Measurements from ENCODE around the gene PRKAB1. TPM values are rescaled to one million over a fixed set of nuclear protein-coding genes. Genes with fewer than 3 reads are reported as not detected.

Gene PRKAB1
- total RNA-seq, 1 experiment from 2014 or later: 37.3 TPM

DNA sequence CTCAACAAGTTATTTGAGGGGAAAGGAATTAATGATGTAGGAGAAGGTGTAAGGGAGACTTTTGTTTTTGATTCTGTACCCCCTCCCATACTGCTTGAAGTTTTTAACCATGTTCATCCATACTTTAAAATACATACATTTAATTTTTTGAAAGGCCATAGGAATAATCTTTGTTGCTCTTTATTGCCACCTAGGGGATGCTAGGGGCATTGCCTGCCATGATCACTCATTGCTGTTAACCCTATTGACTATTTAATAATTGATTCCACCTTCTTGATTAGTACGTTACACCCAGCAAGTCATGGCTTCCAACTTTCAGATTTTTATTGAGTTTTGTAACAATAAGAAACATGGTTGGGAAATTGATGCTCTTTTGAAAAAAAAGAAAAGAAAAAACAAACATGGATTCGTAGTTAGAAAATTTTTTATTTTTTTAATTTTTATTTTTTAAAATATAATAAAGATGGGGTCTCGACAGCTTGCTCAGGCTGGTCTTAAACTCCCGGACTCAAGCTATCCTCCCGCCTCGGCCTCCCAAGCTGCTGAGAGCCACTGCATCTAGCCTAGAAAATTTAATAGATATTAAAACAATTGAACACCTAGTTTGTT lies 8.5 kb upstream of the PRKAB1 start:
- no peaks in the 10 kb centered on the region for H3K36me3 Mint-ChIP-seq (ENCODE audit: insufficient read depth, unreplicated experiment)
- H3K9me3 ChIP-seq: no peaks in the 10 kb centered on the region; the same call in 1 of the 2 replicates
- ChIA-PET CTCF (no interaction called here), POLR2A (no interaction called here)
- no peaks in the 10 kb centered on the region for H3K27me3 ChIP-seq (replicated peaks; ENCODE audit: control insufficient read depth, insufficient read depth, low read length)
- no peak overlapping the region for H3K4me3 ChIP-seq (ENCODE audit: low read depth, low read length)
- no peak overlapping the region for H3K27ac Mint-ChIP-seq (ENCODE audit: unreplicated experiment)
- peak in 1 of 2 experiments; percentile 56 for DNase-seq
- H3K27me3 Mint-ChIP-seq (ENCODE audit: insufficient read depth, unreplicated experiment): no peaks in the 10 kb centered on the region
- H3K9me3 Mint-ChIP-seq (ENCODE audit: unreplicated experiment): no peaks in the 10 kb centered on the region
- H3K4me3 Mint-ChIP-seq (ENCODE audit: unreplicated experiment): no peak overlapping the region
- BruUV-seq (replicated peaks): no TSS peak
- no peaks in the 10 kb centered on the region for H3K4me1 ChIP-seq
- H3K36me3 ChIP-seq (ENCODE audit: control insufficient read depth, insufficient read depth, low read length): no peaks in the 10 kb centered on the region
- H3K4me1 Mint-ChIP-seq (ENCODE audit: low read depth, unreplicated experiment): no peaks in the 10 kb centered on the region
- TF ChIP-seq, protein P1, sequence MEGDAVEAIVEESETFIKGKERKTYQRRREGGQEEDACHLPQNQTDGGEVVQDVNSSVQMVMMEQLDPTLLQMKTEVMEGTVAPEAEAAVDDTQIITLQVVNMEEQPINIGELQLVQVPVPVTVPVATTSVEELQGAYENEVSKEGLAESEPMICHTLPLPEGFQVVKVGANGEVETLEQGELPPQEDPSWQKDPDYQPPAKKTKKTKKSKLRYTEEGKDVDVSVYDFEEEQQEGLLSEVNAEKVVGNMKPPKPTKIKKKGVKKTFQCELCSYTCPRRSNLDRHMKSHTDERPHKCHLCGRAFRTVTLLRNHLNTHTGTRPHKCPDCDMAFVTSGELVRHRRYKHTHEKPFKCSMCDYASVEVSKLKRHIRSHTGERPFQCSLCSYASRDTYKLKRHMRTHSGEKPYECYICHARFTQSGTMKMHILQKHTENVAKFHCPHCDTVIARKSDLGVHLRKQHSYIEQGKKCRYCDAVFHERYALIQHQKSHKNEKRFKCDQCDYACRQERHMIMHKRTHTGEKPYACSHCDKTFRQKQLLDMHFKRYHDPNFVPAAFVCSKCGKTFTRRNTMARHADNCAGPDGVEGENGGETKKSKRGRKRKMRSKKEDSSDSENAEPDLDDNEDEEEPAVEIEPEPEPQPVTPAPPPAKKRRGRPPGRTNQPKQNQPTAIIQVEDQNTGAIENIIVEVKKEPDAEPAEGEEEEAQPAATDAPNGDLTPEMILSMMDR (IDR thresholded peaks at IDR 0.05; ENCODE audit: insufficient read depth in 1 of 2, low read depth in 1 of 2, low read length in 1 of 2, severe bottlenecking in 1 of 2, unreplicated experiment in 1 of 2): peak; percentile 57 to 88
- intact Hi-C loops (cut with micrococcal nuclease; ENCODE audit: unreplicated experiment): loop anchor here (1.0 to 5.0 kb wide), 2 partner anchors 8 to 243 kb away; no protein-coding TSS in a partner anchor

DNA sequence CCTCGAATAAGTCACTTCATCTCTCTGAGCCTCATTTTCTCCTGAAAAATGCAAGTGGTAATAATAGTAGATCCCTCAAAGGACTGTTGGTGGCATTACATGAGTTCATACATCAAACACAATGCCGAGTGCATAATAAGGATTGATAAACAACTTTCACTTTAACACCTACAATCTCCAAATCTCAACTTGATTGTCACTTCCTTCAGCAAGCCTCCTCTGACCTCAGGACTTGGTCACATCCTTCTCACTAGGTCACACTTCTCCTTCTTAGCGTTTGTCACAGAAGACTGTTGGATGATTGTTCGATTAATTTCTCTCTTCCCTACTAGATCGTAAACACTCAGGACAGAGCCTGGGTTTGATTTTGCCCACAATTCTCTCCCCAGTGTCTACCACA lies 7.9 kb upstream of the PRKAB1 start:
- Mint-ChIP-seq H3K4me1 (ENCODE audit: low read depth, unreplicated experiment) (no peaks in the 10 kb centered on the region), H3K4me3 (ENCODE audit: unreplicated experiment) (no peak overlapping the region), H3K27me3 (ENCODE audit: insufficient read depth, unreplicated experiment) (no peaks in the 10 kb centered on the region), H3K36me3 (ENCODE audit: insufficient read depth, unreplicated experiment) (no peaks in the 10 kb centered on the region), H3K27ac (ENCODE audit: unreplicated experiment) (no peak overlapping the region), H3K9me3 (ENCODE audit: unreplicated experiment) (no peaks in the 10 kb centered on the region)
- intact Hi-C loops (cut with micrococcal nuclease; ENCODE audit: unreplicated experiment): no loop called here
- Histone ChIP-seq H3K9me3 (no peaks in the 10 kb centered on the region), H3K36me3 (ENCODE audit: control insufficient read depth, insufficient read depth, low read length) (no peaks in the 10 kb centered on the region), H3K27me3 (replicated peaks; ENCODE audit: control insufficient read depth, insufficient read depth, low read length) (no peaks in the 10 kb centered on the region), H3K4me3 (ENCODE audit: low read depth, low read length) (no peak overlapping the region), H3K4me1 (peaks cover 2% of the 10 kb centered on the region; the same call in 1 of the 2 replicates)
- DNase-seq: no peak
- POLR2A ChIA-PET: no interaction called here
- TF ChIP-seq, protein P1 (IDR thresholded peaks at IDR 0.05; ENCODE audit: insufficient read depth in 1 of 2, low read depth in 1 of 2, low read length in 1 of 2, severe bottlenecking in 1 of 2, unreplicated experiment in 1 of 2): no peak
- no TSS peak for BruUV-seq (replicated peaks)
- CTCF ChIA-PET: no interaction called here

DNA sequence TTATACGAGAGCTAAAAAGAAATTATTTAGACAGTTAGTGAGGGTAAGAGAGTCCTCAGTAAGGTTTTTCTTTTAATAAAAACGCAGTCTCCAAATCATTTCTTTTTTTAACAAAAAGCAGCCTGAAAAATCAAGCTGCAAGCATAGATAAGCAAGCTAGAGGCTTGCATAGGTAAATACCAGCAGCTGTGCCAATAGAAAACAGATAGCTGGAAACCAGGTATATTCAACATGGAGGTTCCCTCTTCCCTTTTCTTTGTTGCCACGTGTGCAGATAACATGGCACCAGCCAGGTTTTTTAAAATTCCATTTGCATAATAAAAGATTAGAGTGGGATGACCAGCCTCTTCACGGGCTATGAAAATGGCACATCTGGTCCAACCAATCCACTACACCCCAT lies 6.1 kb upstream of the PRKAB1 start:
- H3K9me3 ChIP-seq: no peaks in the 10 kb centered on the region
- peaks cover 6% of the 10 kb centered on the region for H3K4me1 Mint-ChIP-seq (ENCODE audit: low read depth, unreplicated experiment)
- no peak overlapping the region for H3K4me3 Mint-ChIP-seq (ENCODE audit: unreplicated experiment)
- no peak overlapping the region for H3K4me3 ChIP-seq (ENCODE audit: low read depth, low read length)
- H3K27me3 Mint-ChIP-seq (ENCODE audit: insufficient read depth, unreplicated experiment): no peaks in the 10 kb centered on the region
- no peaks in the 10 kb centered on the region for H3K27me3 ChIP-seq (replicated peaks; ENCODE audit: control insufficient read depth, insufficient read depth, low read length)
- no peak for DNase-seq
- intact Hi-C loops (cut with micrococcal nuclease; ENCODE audit: unreplicated experiment): no loop called here
- H3K9me3 Mint-ChIP-seq (ENCODE audit: unreplicated experiment): no peaks in the 10 kb centered on the region
- no peak overlapping the region for H3K27ac Mint-ChIP-seq (ENCODE audit: unreplicated experiment)
- ChIA-PET CTCF (no interaction called here), POLR2A (no interaction called here)
- no peaks in the 10 kb centered on the region for H3K36me3 Mint-ChIP-seq (ENCODE audit: insufficient read depth, unreplicated experiment)
- TF ChIP-seq, protein P1 (IDR thresholded peaks at IDR 0.05; ENCODE audit: insufficient read depth in 1 of 2, low read depth in 1 of 2, low read length in 1 of 2, severe bottlenecking in 1 of 2, unreplicated experiment in 1 of 2): no peak
- no peaks in the 10 kb centered on the region for H3K36me3 ChIP-seq (ENCODE audit: control insufficient read depth, insufficient read depth, low read length)
- no TSS peak for BruUV-seq (replicated peaks)
- H3K4me1 ChIP-seq: peaks cover 16% of the 10 kb centered on the region
